Muscle layer of duodenum (tissue), 2 donors: ENCODE data around the gene PTGDR.

Source experiments
- H3K27ac ChIP-seq: one replicate; pipeline ENCODE4 v1.7.0; 2013; ENCODE audit warnings: mild to moderate bottlenecking, low read length
- H3K27me3 ChIP-seq: one replicate; pipeline ENCODE4 v1.7.0; 2013; ENCODE audit warnings: low read depth, mild to moderate bottlenecking, control low read depth, low read length
- H3K36me3 ChIP-seq, 2 donors: one replicate each; pipeline ENCODE4 v1.7.0; 2013; ENCODE audit warnings: low read length in 2 of 2, control low read depth in 1 of 2, mild to moderate bottlenecking in 1 of 2; ENCODE audit not compliant: insufficient read depth in 2 of 2, control insufficient read depth in 1 of 2
- H3K4me1 ChIP-seq, 2 donors: one replicate each; pipeline ENCODE4 v1.7.0; 2013; ENCODE audit warnings: low read length in 2 of 2, mild to moderate bottlenecking in 2 of 2, control low read depth in 1 of 2, moderate library complexity in 1 of 2; ENCODE audit not compliant: insufficient read depth in 2 of 2, control insufficient read depth in 1 of 2
- H3K4me3 ChIP-seq, 2 donors: one replicate each; pipeline ENCODE4 v1.7.0; 2013; ENCODE audit warnings: low read length in 2 of 2, low read depth in 1 of 2, mild to moderate bottlenecking in 1 of 2
- H3K9me3 ChIP-seq, 2 donors: one replicate each; pipeline ENCODE4 v1.7.0; 2013; ENCODE audit warnings: low read length in 2 of 2, control low read depth in 1 of 2, mild to moderate bottlenecking in 1 of 2; ENCODE audit not compliant: control insufficient read depth in 1 of 2
- donor health status: healthy.

PTGDR gene

DNA sequence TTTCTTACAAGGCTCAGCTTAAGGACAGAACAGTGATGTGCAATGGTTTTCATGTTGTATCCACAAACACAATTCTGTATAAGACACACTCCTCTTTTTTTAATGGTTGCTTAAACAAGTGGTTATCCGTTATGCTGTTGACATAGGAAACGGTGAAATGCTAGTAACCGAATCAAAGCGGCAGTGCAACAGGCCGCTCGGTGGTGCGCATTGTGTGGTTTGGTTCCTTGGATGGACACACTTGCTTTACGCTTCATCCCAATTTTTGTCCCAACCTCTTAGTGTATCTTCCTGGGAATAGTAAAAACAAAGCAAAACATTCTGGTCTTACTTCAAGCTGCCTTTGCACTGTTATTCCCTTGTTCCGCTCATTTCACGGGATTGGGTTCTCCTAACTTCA lies 46.0 kb downstream of the PTGDR start:
- H3K36me3 ChIP-seq: no peaks in the 10 kb centered on the region
- H3K4me1 ChIP-seq: peaks cover 9 to 31% of the 10 kb centered on the region in 2 donors
- peak overlapping the region; percentile 80 to 81 for H3K4me3 ChIP-seq
- H3K27me3 ChIP-seq: no peaks in the 10 kb centered on the region
- no peaks in the 10 kb centered on the region for H3K9me3 ChIP-seq
- peak overlapping the region; percentile 80 for H3K27ac ChIP-seq

DNA sequence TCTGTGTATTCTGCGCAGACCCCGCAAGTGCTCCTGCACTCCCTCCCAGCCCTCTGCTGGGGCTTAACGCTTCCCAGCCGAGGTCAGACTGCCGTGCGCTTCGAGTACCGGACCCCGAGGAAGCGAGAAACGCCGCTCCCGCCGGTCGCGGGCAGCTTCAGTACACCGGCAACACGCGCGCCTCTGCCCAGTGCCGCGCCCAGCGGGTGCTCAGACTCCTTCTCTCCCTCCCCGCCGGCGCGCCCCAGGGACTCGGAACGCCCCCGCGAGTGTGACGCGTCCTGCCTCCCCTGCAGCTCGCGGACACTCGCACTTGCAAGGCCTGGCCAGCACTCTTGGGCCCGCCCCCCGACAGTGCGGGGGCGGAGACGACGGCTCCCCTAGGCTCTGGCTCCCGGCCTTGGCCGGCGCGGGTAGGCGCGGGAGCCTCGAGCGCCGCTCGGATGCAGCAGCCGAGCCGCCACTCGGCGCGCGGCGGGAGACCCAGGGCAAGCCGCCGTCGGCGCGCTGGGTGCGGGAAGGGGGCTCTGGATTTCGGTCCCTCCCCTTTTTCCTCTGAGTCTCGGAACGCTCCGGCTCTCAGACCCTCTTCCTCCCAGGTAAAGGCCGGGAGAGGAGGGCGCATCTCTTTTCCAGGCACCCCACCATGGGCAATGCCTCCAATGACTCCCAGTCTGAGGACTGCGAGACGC lies 46.6 kb downstream of the PTGDR start, which contains the start of gene PTGER2:
Gene PTGER2 (plus strand): TSS at position 410 of the 692 bp plus-strand sequence. CDS start 237 bp downstream, at position 647.
- Histone ChIP-seq H3K9me3 (no peaks in the 10 kb centered on the region), H3K27ac (peak within 1 kb of the TSS; percentile 80), H3K36me3 (no peaks in the 10 kb centered on the region), H3K4me3 (peak within 1 kb of the TSS; percentile 80 to 81), H3K27me3 (no peaks in the 10 kb centered on the region), H3K4me1 (peaks cover 9 to 31% of the 10 kb centered on the region in 2 donors)

DNA sequence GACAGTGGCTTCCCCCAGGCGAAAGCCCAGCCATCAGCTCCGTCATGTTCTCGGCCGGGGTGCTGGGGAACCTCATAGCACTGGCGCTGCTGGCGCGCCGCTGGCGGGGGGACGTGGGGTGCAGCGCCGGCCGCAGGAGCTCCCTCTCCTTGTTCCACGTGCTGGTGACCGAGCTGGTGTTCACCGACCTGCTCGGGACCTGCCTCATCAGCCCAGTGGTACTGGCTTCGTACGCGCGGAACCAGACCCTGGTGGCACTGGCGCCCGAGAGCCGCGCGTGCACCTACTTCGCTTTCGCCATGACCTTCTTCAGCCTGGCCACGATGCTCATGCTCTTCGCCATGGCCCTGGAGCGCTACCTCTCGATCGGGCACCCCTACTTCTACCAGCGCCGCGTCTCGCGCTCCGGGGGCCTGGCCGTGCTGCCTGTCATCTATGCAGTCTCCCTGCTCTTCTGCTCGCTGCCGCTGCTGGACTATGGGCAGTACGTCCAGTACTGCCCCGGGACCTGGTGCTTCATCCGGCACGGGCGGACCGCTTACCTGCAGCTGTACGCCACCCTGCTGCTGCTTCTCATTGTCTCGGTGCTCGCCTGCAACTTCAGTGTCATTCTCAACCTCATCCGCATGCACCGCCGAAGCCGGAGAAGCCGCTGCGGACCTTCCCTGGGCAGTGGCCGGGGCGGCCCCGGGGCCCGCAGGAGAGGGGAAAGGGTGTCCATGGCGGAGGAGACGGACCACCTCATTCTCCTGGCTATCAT lies 47.3 kb downstream of the PTGDR start:
- Histone ChIP-seq H3K9me3 (no peaks in the 10 kb centered on the region), H3K4me1 (peaks cover 9 to 31% of the 10 kb centered on the region in 2 donors), H3K27ac (peak overlapping the region; percentile 45)

DNA sequence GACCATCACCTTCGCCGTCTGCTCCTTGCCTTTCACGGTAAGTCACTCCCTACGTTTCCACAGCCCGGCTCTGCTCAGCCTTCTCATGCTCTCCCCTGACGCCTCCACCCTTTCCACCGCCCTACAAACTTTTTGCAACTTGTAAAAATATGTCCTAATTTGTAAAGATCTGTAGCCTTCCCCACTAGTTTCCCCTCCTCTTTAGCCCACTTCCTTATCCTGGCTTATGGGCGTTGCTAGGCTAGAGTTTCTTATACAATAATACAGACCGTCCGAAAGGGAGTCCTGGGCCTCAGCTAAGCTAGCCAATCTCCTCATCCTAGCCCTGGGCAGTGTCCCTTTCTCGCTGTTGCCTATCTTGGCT lies 47.8 kb downstream of the PTGDR start:
- H3K27ac ChIP-seq: peak overlapping the region; percentile 35
- no peaks in the 10 kb centered on the region for H3K27me3 ChIP-seq
- H3K9me3 ChIP-seq: no peaks in the 10 kb centered on the region
- no peaks in the 10 kb centered on the region for H3K36me3 ChIP-seq
- H3K4me3 ChIP-seq: peak overlapping the region; percentile 80 to 81
- H3K4me1 ChIP-seq: peaks cover 9 to 31% of the 10 kb centered on the region in 2 donors

More for the DNA sequence above, 47.3 kb downstream of the PTGDR start:
- H3K27me3 ChIP-seq: no peaks in the 10 kb centered on the region
- no peaks in the 10 kb centered on the region for H3K36me3 ChIP-seq
- H3K4me3 ChIP-seq: peak overlapping the region; percentile 80 to 81

DNA sequence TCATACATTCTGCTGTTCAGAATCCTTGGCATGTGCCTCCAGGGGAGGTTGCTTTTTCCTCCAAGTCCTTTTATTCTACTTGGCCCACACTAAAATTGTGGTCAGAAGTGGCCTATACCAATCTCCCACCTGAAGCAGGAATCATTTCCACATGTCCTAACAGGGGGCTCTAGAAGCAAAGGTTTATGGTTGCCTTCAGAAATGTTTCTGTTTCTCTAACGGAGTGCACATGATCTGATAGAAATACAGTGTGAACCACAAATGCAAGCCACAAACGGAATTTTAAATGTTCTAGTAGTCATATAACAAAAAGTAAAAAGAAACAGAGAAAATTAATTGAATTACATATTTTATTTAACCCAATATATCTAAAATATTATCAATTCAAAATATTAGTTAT lies 50.6 kb downstream of the PTGDR start:
- H3K4me1 ChIP-seq: peaks cover 4 to 20% of the 10 kb centered on the region in 2 donors
- H3K27me3 ChIP-seq: no peaks in the 10 kb centered on the region
- H3K27ac ChIP-seq: no peak overlapping the region
- no peaks in the 10 kb centered on the region for H3K36me3 ChIP-seq
- H3K4me3 ChIP-seq: peak overlapping the region in 1 of 2 donors; percentile 4
- peaks cover 0 to 6% of the 10 kb centered on the region in 2 donors for H3K9me3 ChIP-seq

DNA sequence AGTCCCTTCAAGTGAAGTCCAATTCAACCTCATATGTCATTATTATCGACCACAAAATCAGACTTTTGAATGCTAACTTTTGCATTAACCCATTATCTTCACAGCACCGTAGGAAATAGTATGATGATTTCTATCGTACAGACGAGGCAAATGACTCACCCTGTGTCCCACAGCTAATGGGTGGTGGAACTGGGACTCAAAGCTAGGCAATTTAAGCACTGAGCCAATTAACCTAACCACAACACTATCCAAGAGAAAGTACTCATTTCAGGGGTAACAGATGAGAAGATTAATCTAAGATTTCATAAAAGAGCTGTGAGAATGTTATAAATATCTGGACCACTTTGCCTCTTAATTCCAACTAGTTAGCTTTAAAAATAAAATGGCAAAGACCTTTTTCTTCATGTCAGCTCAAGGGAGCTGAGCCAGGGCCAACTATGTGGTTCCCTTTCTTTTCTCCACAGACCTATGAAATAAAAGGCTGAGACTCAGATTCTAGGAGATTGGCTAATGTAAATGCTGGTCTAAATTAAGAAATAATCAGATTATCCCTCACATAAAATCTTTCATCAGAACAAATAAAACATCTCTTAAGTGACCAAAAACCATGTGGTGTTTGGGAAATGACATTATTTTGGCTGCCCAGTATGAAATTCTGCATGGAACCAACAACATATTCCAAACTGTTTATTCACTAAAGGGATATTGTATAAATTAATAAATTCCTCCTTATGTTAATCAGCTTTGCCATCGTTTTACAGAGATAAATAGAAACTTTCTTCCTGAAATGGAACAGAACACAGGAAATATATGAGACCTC lies 51.5 kb downstream of the PTGDR start:
- Histone ChIP-seq H3K27me3 (no peaks in the 10 kb centered on the region), H3K4me3 (peak overlapping the region in 1 of 2 donors; percentile 27), H3K4me1 (peaks cover 0 to 15% of the 10 kb centered on the region in 2 donors), H3K9me3 (peaks cover 0 to 6% of the 10 kb centered on the region in 2 donors), H3K36me3 (no peaks in the 10 kb centered on the region), H3K27ac (peak overlapping the region; percentile 5)

DNA sequence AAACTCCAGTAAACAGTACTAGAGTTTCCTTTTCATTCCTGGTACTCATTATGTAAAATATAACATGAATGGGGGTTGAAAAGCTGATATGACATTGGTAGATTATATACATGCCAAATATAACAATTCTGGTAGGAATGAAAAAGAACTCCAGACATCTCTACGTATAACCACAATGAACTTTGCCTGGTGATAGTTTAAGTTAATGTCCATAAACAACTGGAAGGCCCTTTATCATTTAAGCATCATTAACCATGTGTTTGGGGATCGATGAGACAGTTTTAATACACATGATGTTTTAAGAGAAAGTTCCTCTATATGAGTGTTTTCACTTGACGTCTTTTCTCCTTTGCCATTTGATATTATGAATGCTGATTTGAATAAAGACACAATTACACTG lies 52.4 kb downstream of the PTGDR start:
- Histone ChIP-seq H3K9me3 (peaks cover 0 to 6% of the 10 kb centered on the region in 2 donors), H3K36me3 (no peaks in the 10 kb centered on the region), H3K4me1 (peaks cover 0 to 10% of the 10 kb centered on the region in 2 donors), H3K27me3 (no peaks in the 10 kb centered on the region), H3K4me3 (no peak overlapping the region), H3K27ac (no peak overlapping the region)

DNA sequence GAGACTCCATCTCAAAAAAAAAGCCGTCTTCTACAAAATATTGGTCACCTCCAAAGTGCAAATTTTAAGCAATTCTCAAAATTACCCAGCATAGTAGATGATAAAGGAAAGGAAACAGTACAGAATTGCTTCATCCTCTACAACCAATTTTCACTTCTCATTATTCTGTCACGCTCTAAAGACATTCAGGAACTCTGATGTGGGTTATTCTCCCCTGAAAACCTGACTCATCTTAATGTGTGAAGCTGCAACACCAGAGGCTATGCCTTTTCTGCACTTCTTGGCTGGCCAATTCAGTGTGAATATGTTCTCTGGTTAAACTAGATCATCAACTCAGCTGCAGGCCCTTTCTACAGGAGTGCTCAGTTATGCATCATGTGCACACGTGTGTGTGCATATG lies 57.6 kb downstream of the PTGDR start:
- Histone ChIP-seq H3K27me3 (no peaks in the 10 kb centered on the region), H3K4me1 (peaks cover 14 to 21% of the 10 kb centered on the region in 2 donors), H3K9me3 (peaks cover 0 to 6% of the 10 kb centered on the region in 2 donors), H3K36me3 (no peaks in the 10 kb centered on the region), H3K4me3 (no peak overlapping the region), H3K27ac (no peak overlapping the region)

DNA sequence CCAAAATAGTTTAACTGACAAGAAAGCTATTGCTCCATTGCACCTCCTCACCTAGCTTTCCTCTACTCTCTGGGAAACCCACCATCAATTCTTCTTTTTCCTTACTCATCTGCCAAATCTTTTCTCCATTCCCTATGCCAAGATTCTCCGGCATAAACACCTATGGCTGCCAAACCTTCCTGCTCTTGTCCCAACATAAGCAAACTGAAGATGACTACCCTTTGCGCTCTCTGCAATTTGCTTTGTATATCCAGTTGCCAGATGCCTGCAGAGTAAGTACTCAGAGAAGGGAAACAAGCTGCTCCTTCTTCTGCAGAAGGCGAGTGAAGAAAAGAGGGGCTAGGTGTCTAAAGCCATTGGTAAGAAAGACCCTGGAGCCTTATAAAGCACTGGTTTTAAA lies 58.1 kb downstream of the PTGDR start:
- Histone ChIP-seq H3K36me3 (no peaks in the 10 kb centered on the region), H3K4me1 (peaks cover 14 to 21% of the 10 kb centered on the region in 2 donors), H3K27me3 (no peaks in the 10 kb centered on the region), H3K27ac (no peak overlapping the region), H3K4me3 (no peak overlapping the region), H3K9me3 (peaks cover 0 to 6% of the 10 kb centered on the region in 2 donors)
